HCEC 1CT (cell line): ENCODE measurements around the gene SLC22A1.
A peak's percentile ranks its signal among the peaks of the same experiment; 100 is the strongest.
"Not testable (repeated sequence)": the region's sequence is repeated elsewhere in the genome, so short reads cannot be mapped to it uniquely, and the experiment has no call there.

Source experiments
- DNase-seq: peaks from one replicate; pipeline ENCODE4 v3.0.0-alpha.2; 2017

Gene SLC22A1

DNA sequence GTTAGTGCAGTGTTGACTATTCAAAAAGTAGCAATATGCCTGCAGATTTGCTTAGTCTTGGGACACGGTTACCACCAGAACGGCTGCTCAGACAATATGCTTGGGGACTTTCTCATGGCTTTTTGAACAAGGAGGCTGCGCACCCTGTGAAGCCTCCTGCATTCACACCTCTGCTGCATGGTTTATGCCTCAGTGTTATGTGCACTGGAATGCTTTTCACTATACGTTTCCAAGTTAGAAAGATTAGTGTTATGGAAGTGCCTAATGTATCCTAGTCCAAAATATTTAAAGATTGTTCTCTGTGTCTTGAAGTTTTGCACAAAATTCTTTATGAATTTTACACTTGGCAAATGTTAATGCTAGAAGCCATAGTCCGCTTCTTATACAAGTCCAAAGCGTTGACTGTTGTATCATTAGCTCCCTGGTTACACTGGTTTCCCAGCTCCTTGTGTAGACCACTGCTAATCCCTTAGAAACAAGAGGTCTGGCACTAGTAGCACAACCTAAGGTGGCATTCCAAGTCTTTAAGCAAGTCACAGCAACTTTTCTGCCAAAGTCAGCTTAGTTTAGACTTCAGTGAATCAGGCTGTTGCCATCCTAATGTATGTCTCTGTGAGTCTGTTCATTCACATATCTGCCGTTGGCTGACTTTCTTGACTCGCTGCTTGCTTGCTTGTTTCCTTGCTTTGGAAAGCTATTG, 26.3 kb upstream of the SLC22A1 start:
- no peak for DNase-seq

DNA sequence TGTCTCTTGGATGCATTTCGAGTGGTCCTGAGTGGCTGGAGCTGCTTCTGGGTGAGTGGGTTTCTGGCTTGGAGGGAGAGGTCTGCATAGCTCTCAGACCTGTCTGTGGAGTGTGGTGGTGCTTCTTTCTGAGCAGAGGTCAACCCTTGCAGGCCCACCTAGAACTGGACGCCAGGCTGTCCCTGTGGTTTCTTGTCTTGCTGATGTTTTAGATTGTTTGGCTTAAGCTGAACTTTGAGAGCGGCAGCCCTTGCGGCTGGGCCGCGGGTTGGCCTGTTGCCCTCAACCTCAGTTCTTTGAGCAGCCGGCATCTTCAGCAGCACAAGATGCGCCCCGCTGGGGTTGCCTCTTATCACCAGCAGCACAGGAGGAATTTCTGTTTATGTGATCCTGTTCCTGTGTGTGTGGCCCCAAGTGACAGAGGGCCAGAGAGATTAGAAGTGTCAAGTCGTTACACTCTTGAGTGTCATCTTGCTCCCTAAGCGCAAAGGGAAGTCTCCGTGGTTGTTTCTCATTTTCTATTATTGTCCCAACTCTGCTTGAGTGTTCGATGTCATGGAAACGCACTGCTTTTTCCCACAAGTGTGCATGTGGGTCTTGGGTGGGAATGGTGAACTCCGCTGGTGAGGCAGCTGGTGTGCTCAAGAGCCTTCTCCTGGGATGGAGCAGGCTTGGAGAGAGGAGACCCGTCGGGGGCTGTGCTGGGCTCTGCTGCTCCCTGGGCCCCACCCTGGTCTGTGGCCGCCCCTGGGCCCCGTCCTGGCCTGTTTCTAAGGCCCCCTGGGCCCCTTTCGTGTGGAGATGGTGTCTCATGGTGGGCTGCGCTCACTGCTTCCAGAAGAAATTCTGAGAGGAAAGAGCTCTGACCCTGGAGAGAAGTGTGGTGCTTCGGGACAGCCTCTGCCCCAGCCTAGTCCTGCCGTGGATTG, 20.1 kb upstream of the SLC22A1 start:
- no peak for DNase-seq

GRCh38 chr6:160102399-160102798, 19.2 kb upstream of the SLC22A1 start:
- DNase-seq: no peak

- DNase-seq: peak; percentile 28
Measured at GRCh38 chr6:160102956-160103824, 18.4 kb upstream of the SLC22A1 start.

DNA sequence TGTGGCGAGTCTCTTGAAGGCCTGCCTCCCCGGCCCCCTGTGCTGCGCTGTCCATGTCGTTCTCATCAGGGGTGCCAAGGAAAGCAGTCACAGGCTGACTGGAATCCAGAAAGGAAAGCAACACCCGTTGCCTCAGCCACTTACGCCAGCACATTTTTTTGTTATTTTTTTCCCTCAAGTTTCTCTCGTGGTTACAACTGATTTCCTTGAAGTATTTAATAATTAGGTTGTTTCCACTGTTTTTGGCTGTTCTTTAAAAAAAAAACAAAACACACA, 17.9 kb upstream of the SLC22A1 start:
- no peak for DNase-seq

DNA sequence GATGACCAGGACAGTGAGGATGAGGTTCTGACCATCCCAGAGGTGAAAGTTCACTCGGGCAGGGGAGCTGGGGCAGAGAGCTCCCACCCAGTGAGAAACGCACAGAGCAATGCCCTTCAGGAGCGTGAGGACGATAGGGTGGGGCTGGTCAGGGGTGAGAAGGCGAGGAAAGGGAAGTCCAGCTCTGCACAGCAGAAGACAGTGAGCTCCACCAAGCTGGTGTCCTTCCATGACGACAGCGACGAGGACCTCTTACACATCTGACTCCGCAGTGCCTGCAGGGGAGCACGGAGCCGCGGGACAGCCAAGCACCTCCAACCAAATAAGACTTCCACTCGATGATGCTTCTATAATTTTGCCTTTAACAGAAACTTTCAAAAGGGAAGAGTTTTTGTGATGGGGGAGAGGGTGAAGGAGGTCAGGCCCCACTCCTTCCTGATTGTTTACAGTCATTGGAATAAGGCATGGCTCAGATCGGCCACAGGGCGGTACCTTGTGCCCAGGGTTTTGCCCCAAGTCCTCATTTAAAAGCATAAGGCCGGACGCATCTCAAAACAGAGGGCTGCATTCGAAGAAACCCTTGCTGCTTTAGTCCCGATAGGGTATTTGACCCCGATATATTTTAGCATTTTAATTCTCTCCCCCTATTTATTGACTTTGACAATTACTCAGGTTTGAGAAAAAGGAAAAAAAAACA, 16.6 kb upstream of the SLC22A1 start:
- no peak for DNase-seq

- no peak for DNase-seq
Measured at GRCh38 chr6:160106010-160106409, 15.6 kb upstream of the SLC22A1 start.

GRCh38 chr6:160106701-160107100, 14.9 kb upstream of the SLC22A1 start:
- no peak for DNase-seq

- no peak for DNase-seq
Measured at GRCh38 chr6:160108077-160108476, 13.5 kb upstream of the SLC22A1 start.

GRCh38 chr6:160110586-160111123, 11.0 kb upstream of the SLC22A1 start:
- DNase-seq: peak; percentile 33

DNA sequence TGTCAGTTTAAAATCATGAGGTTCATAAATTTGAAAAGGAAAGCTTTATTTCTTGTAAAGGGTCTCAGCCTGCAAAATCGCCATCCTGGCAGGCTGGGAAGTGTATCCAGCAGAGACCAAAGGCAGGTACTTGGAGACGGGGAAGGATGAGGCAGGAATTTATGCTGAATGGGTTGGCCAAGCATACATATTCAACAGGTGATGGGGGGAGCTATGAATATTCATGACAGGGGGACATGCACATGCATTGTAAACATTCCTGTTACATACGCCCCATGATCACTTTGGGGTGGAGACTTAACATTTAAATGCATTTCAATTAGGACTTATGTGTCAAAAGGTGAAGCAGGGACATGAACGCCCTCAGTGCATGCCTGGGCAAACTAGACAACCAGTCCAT, 9.8 kb upstream of the SLC22A1 start:
- no peak for DNase-seq

DNA sequence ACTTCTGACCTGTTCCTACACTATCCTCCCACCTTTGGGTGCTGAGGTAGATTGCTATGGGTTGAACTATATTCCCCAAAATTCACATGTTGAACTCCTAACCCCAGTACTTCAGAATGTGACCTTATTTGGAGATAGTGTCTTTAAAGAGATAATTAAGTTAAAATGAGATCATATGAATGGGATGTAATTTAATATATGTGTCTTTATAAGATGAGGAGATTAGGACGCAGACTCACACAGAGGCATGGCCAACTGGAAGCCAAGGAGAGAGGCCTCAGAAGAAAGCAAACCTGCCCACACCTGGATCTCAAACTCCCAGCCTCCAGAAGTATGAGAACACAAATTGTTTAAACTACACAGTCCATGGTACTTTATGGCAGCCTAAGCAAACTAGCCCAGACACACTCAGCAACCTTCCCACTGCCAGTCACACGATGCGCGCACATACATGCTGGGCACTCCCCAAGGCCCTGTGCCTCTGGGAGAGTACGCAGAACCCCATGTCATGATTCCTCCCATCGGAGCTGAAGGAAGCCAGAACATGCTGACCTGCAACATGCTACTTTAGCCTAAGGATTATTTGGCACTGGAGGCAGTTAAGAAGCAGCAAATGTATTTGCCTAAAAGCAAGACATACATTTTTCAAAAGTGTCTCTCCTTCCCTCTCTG, 8.9 kb upstream of the SLC22A1 start:
- no peak for DNase-seq

- not testable (repeated sequence) for DNase-seq
Measured at GRCh38 chr6:160114536-160114935, 7.1 kb upstream of the SLC22A1 start.

- no peak for DNase-seq
Measured at GRCh38 chr6:160115421-160115820, 6.2 kb upstream of the SLC22A1 start.

DNA sequence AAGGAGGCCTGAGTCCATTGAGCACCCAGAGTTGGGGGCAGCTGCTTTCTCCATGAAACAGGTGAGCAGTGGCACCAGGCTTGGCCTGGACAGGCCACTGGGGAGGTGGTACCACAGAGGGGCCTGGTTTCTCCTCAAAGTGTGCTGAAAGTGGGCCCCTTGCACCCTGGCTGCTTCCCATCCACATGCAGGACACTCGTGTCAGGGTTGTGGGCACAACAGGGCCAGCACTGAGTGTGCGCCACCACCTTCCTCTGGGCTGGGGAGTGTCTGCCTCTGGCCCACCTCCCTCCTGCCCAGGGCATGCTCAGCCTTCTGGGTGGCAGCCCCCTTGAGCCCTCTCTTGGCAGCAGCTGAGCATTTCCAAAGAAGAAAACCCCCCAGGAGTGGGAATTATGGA, 5.2 kb upstream of the SLC22A1 start:
- no peak for DNase-seq

GRCh38 chr6:160117137-160117536, 4.5 kb upstream of the SLC22A1 start:
- DNase-seq: no peak

- no peak for DNase-seq
Measured at GRCh38 chr6:160118620-160119229, 2.9 kb upstream of the SLC22A1 start.

DNA sequence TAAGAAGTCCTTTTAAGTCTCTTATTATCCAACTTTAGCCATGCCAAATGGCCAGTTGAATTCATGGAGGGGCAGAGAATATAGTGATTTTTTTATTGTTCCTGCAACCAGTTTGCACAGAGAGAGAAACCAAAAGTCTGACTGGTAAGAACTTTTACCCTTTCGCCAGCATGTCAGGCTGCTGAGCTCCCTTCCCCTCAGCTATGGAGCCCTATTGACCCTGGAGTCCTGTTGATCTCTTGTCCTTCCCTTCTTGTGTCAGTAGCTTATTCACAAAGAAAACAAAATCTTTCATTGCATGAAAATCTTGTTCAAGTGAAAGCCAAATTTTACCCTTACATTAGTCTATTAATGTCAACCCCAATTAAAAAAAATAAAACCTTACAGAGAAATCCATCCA, 1.5 kb upstream of the SLC22A1 start:
- DNase-seq: no peak

GRCh38 chr6:160121981-160122380, 366 bp downstream of the SLC22A1 start:
- DNase-seq: no peak

DNA sequence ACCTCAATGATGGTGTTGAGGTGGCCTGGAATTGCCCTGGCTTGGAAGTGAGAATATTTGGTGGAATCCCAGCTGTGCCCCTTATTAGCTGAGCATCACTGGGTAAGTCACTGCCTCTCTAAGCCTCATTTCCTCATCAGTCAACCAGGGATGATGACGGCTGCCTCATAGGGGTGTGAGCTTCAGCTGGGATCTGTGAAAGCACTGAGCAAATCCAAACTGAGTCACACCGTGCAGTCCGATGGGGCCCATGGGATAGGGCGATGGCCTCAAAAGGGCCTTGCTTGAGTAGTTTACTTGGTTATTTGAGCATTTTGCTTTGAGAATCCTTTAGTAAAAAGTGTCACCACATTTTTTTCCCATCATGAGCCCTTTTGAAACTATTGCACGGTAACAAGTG, 1.1 kb downstream of the SLC22A1 start:
- DNase-seq: no peak

DNA sequence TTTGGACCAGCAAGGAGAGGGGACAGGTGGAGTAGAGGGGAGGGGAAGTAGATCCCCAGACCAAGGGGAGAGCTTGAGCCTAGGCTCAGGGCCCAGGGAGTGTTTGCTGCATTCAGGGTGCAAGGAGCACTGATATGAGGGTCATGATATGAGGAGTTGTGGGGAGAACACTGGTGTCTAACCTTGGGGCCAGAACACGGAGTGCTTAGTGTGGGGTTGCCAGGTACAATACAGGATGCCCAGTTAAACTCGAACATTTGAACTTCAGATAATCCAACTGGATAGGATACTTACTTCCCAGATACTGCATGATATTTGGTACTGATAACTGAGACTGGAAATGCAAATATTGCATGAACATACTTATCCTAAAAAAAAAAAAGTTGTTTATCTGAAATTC, 2.4 kb downstream of the SLC22A1 start:
- DNase-seq: no peak

DNA sequence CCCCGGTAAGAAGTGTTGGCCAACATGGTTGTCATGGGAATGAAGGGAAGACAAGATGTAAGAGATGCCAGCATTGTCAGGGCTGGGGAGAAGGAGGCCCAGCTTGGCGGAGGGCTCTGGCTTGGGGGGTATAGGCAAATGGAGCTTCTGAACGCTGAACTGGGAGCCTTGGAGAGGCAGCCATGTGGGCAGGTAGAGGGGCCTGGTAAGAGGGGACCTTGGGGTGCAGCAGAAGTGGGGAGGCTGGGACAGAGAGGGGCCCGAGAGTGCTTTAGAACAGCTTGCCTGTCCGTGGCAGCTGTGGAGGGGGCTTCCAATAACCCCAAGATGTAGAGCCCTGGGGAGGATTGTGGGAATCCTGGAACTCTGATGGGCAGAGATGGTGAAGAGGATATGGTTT, 3.0 kb downstream of the SLC22A1 start:
- no peak for DNase-seq
